Kidney capillary endothelial cell (primary cell): ENCODE data around the gene CD109.
"Not testable (repeated sequence)": the region's sequence is repeated elsewhere in the genome, so short reads cannot be mapped to it uniquely, and the experiment has no call there.

Experiments used
- DNase-seq: peaks from one replicate; pipeline ENCODE4 v3.0.0-alpha.2; 2018; ENCODE audit warnings: low spot score

CD109 gene

GRCh38 chr6:73695619-73696421, at the start of gene CD109:
TSS of gene CD109 (plus strand) at chr6:73696203. CDS start at chr6:73696216, 13 bp downstream.
- DNase-seq: peak; percentile 90

- DNase-seq: no peak
These were observed 47.8 kb upstream of the CD109 start for GRCh38 chr6:73648166-73648565.

GRCh38 chr6:73649783-73650182, 46.2 kb upstream of the CD109 start:
- DNase-seq: no peak

- peak; percentile 61 for DNase-seq
These were observed 43.1 kb upstream of the CD109 start for GRCh38 chr6:73652637-73653570.

GRCh38 chr6:73653571-73654424, 42.2 kb upstream of the CD109 start, which contains the start of gene SLC17A5:
TSS of gene SLC17A5 (minus strand) at chr6:73653992. CDS start at chr6:73653886, 106 bp downstream.
- DNase-seq: peak; percentile 86

DNA sequence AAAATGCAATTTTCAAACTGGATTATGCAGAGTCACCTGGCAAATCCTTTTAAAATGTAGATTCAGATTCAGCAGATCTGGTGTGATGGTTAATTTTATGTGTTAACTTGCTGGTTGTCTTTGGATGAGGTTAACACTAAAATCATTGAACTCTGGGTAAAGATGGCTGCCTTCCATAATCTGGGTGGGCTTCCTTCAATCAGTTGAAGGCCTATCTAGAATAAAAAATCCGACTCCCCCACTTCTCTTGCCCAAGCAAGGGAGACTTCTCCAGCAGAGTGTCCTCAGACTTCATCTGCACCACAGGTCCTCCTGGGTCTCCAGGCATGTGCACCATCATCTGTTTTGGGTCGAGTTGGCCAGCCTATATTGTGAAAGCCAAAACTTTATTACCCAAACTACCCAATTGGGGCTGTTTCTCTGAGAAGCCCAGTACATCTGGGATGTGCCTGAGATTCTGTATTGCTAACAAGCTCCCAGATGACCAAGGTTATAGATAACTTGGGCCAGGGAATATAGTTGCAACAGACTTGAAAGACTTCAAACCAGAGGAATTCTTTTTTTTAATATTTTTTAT, 40.6 kb upstream of the CD109 start:
- DNase-seq: no peak

- DNase-seq: no peak
These were observed 39.4 kb upstream of the CD109 start for GRCh38 chr6:73656531-73657145.

- no peak for DNase-seq
These were observed 38.8 kb upstream of the CD109 start for GRCh38 chr6:73657201-73657600.

- DNase-seq: no peak
These were observed 31.3 kb upstream of the CD109 start for GRCh38 chr6:73664701-73665100.

DNA sequence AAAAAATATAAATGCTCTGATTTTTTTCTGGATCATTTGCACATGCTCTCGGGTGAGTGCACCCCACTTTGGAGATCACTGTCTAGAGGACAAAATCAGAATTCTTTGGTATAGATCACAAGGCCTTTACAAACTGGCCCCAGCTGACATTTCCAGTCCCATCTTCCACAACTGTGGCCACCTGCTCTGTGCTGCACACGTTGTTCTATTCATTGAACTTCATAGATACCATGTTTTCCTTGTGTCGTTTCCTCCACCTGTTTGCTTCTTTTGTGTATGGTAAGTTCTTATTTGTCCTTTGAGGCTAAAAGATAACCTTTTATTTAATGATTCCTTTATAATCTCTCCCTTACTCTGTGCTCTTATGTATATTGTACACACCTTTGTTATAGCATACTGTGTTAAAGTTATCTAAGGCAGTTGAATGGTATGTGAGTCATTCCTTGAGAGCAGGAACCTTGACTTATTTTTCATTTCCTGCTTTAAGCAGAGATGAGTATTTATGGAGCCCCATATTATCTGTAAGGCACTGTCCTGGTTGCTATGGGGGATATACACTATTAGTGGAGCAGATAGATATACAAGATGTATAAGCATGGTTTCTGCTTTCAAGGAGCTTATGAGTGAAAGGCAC, 30.2 kb upstream of the CD109 start:
- peak; percentile 47 for DNase-seq

- DNase-seq: no peak
These were observed 29.6 kb upstream of the CD109 start for GRCh38 chr6:73666393-73666792.

DNA sequence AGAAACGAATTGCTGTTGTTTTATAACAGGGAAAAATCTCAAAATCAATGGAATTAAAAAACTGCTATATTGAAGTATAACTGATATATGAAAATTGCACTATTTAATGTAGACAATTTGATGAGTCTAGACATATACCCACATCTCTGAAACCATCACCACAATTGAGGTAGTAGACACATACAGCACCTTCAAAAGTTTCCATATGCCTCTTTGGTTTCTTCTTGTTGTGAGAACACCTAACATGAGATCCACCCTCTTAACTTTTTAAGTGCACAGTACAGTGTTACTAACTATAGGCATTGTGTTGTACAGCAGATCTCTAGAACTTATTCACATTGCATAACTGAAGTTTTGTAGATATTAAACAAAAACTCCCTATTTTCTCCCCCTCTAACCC, 28.2 kb upstream of the CD109 start:
- no peak for DNase-seq

DNA sequence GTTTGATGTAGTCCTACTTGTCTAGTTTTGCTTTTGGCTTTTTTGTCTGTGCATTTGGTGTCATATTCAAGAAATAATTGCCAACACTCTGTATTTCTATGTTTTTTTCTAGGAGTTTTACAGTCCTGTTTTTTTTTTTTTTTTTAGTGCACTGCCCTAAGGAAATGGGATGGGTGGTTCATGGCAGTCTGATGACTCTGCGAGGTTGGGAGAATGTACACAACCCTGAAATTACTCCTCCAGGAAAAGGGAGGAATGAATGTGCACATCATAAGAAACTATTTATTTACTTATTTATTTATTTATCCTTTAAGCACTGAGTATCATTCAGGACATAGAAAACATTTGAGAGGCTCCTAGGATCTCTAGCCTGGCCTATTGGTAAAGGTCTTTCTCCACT, 27.0 kb upstream of the CD109 start:
- no peak for DNase-seq

DNA sequence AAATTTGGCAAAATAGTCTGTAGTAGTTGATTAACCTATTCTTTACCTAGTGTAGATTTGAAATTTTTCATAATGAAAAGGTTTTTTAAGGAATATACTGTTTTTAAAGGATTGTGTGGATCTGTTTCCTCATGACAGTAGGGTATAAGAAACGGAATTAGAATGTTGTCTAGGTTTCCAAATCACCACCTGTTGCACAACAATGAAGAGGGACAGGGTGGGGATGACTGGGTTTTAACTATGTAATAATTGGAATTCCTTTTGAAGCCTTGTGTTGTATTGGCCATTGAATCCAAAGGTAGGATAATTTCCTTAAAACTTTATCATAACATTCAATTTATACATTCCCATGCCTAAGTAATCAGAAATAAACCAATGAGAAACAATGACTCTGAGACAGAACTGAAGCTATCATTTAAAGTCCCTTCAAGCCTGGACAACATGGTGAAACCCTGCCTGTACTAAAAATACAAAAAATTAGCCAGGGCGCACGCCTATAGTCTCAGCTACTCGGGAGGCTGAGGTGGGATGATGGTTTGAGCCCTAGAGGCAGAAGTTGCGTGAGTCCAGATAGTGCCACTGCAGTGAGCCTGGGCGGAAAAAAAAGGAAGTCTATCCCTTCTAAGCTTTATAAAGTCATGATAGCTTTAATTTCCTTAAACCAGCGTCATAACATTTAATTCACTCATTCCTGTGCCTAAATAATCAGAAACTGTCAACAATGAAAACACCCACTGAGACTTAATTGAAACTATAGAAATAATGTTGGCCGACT, 23.9 kb upstream of the CD109 start:
- DNase-seq: no peak

- peak; percentile 74 for DNase-seq
These were observed 20.4 kb upstream of the CD109 start for GRCh38 chr6:73675466-73676098.

- no peak for DNase-seq
These were observed 17.0 kb upstream of the CD109 start for GRCh38 chr6:73679009-73679408.

DNA sequence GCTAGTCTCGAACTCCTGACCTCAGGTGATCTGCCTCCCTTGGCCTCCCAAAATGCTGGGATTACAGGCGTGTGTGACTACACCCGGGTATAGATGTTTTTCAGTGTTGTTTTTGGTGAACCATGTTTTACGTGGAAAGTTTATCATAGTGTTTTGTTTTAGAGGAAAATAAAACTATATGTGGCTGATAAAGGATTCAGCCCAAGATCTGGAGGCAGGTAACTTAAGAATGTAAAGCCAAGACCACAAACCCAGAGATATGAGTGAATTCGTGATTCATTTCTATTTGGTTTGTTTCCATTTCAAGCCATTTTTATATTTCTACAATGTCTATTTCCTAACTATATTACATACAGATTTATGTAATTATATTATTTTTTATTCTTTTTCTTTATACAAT, 16.2 kb upstream of the CD109 start:
- not testable (repeated sequence) for DNase-seq

- DNase-seq: no peak
These were observed 15.6 kb upstream of the CD109 start for GRCh38 chr6:73680289-73680918.

DNA sequence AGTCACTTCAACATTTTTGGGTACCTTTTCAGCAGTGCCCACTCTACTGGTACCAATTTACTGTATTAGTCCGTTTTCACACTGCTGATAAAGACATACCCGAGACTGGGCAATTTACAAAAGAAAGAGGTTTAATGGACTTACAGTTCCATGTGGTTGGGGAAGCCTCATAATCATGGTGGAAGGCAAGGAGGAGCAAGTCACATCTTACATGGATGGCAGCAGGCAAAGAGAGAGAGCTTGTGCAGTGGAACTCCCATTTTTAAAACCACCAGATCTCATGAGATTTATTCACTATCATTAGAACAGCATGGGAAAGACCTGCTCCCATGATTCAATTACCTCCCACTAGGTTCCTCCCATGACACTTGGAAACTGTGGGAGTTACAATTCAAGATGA, 12.4 kb upstream of the CD109 start:
- not testable (repeated sequence) for DNase-seq
